Liver (tissue), 9 donors: ENCODE data around the gene PAX6. TPM values are rescaled to one million over a fixed set of nuclear protein-coding genes. Genes with fewer than 3 reads are reported as not detected.

Experiments
- DNase-seq: peaks from one replicate; pipeline ENCODE4 v3.0.0-alpha.2; 2017; ENCODE audit warnings: low spot score
- H3K27ac ChIP-seq, 2 donors: one replicate each; pipeline ENCODE4 v1.7.0; 2013; ENCODE audit warnings: inconsistent platforms in 2 of 2, low read length in 2 of 2, control low read depth in 1 of 2, low read depth in 1 of 2, mild to moderate bottlenecking in 1 of 2
- H3K27me3 ChIP-seq, 4 donors: one replicate each; pipeline versions ENCODE4 v1.6.1 to v1.7.0; 2013; ENCODE audit warnings: low read length in 3 of 4, inconsistent platforms in 1 of 4, mild to moderate bottlenecking in 1 of 4, moderate library complexity in 1 of 4; ENCODE audit not compliant: control insufficient read depth in 4 of 4, insufficient read depth in 4 of 4
- H3K36me3 ChIP-seq, 4 donors: one replicate each; pipeline versions ENCODE4 v1.6.1 to v1.7.0; 2013; ENCODE audit warnings: low read length in 3 of 4, mild to moderate bottlenecking in 3 of 4, low read depth in 1 of 4, moderate library complexity in 1 of 4; ENCODE audit not compliant: control insufficient read depth in 4 of 4, insufficient read depth in 3 of 4
- H3K4me1 ChIP-seq, 4 donors: one replicate each; pipeline versions ENCODE4 v1.6.1 to v1.7.0; 2013; ENCODE audit warnings: low read length in 3 of 4, mild to moderate bottlenecking in 3 of 4, moderate library complexity in 1 of 4; ENCODE audit not compliant: control insufficient read depth in 4 of 4, insufficient read depth in 4 of 4
- H3K4me3 ChIP-seq, 3 donors: one replicate each; pipeline versions ENCODE4 v1.6.1 to v1.7.0; 2013; ENCODE audit warnings: low read length in 3 of 3, control low read depth in 1 of 3, low read depth in 1 of 3, mild to moderate bottlenecking in 1 of 3
- H3K9ac ChIP-seq, 2 donors: one replicate each; pipeline ENCODE4 v1.7.0; 2013; ENCODE audit warnings: low read length in 2 of 2, mild to moderate bottlenecking in 2 of 2, moderate library complexity in 2 of 2, control low read depth in 1 of 2, low read depth in 1 of 2
- H3K9me3 ChIP-seq, 4 donors: one replicate each; pipeline versions ENCODE4 v1.6.1 to v1.7.0; 2013; ENCODE audit warnings: low read length in 3 of 4; ENCODE audit not compliant: control insufficient read depth in 4 of 4
- EGR1 ChIP-seq, 2 donors: IDR thresholded peaks; 2 replicates each; pipeline ENCODE4 v1.6.1; 2016 to 2018; ENCODE audit warnings: antibody characterized with exemption in 2 of 2, low read depth in 2 of 2
- FOXA2 ChIP-seq: IDR thresholded peaks from 2 replicates; pipeline ENCODE4 v1.6.1; 2016; ENCODE audit warnings: antibody characterized with exemption
- GABPA ChIP-seq, 2 donors: IDR thresholded peaks in 1 of 2; conservative IDR thresholded peaks in 1 of 2; 2 replicates each; pipeline ENCODE4 v1.6.1; 2016; ENCODE audit warnings: antibody characterized with exemption in 2 of 2, mild to moderate bottlenecking in 1 of 2, moderate library complexity in 1 of 2
- HNF4A ChIP-seq, 2 donors: conservative IDR thresholded peaks; 2 replicates each; pipeline ENCODE4 v1.6.1; 2016; ENCODE audit warnings: antibody characterized with exemption in 2 of 2, mild to moderate bottlenecking in 2 of 2
- JUND ChIP-seq, 2 donors: IDR thresholded peaks; 2 replicates each; pipeline ENCODE4 v1.6.1; 2016; ENCODE audit warnings: antibody characterized with exemption in 2 of 2
- NR2F2 ChIP-seq: IDR thresholded peaks from 2 replicates; pipeline ENCODE4 v1.6.1; 2016; ENCODE audit warnings: antibody characterized with exemption
- RAD21 ChIP-seq, 2 donors: IDR thresholded peaks; 2 replicates each; pipeline ENCODE4 v1.6.1; 2016; ENCODE audit warnings: antibody characterized with exemption in 2 of 2, mild to moderate bottlenecking in 2 of 2
- RXRA ChIP-seq, 2 donors: IDR thresholded peaks; 2 replicates each; pipeline ENCODE4 v1.6.1; 2017 to 2018; ENCODE audit warnings: antibody characterized with exemption in 2 of 2, mild to moderate bottlenecking in 1 of 2
- SP1 ChIP-seq: IDR thresholded peaks from 2 replicates; pipeline ENCODE4 v1.6.1; 2018; ENCODE audit warnings: antibody characterized with exemption, mild to moderate bottlenecking
- TAF1 ChIP-seq: conservative IDR thresholded peaks from 2 replicates; pipeline ENCODE4 v1.6.1; 2016; ENCODE audit warnings: antibody characterized with exemption, mild to moderate bottlenecking
- YY1 ChIP-seq: IDR thresholded peaks from 2 replicates; pipeline ENCODE4 v1.6.1; 2016; ENCODE audit warnings: antibody characterized with exemption, mild to moderate bottlenecking
- WGBS: extraction: QIAGEN DNeasy Blood & Tissue Kit; methylation state at CpG from one replicate; pipeline ENCODE4 v1.1.7; 2013; 5-methylcytosine and 5-hydroxymethylcytosine counted together
- polyA plus RNA-seq, 2 donors: library from polyadenylated mRNA; stranded (reverse) in 1 of 2; unstranded in 1 of 2; fragments of 200-250 nt in 1 of 2; fragments of >200 nt in 1 of 2; fragmentation: Nextera tagmentation in 1 of 2; extraction: Ambion mirVana in 1 of 2; gene quantifications; one replicate each; pipeline versions ENCODE4 v1.2.1 to v1.2.3, GENCODE V29; 2013 to 2015
- total RNA-seq, 2 donors: library from RNA; depleted of rRNA; stranded (reverse); fragments of >200 nt; gene quantifications; one replicate each; pipeline ENCODE4 v1.2.3, GENCODE V29; 2014
- TF ChIP-seq, protein P1 (sequence below): IDR thresholded peaks from 2 replicates; pipeline ENCODE4 v1.6.1; 2016; ENCODE audit warnings: antibody characterized with exemption
- TF ChIP-seq, protein P2 (sequence below): IDR thresholded peaks from 2 replicates; pipeline ENCODE4 v1.6.1; 2016; ENCODE audit warnings: antibody characterized with exemption, mild to moderate bottlenecking
- TF ChIP-seq, protein P3 (sequence below): IDR thresholded peaks from 2 replicates; pipeline ENCODE4 v1.6.1; 2016; ENCODE audit warnings: antibody characterized with exemption
- TF ChIP-seq, protein P4 (sequence below): fragments of 150-350 bp; IDR thresholded peaks from 2 replicates; pipeline ENCODE4 v1.5.1; 2017; ENCODE audit warnings: improper control_type of control experiment, low read depth, low read length; ENCODE audit not compliant: missing input control
- TF ChIP-seq, protein P5 (sequence below): IDR thresholded peaks from 2 replicates; pipeline ENCODE4 v1.6.1; 2016; ENCODE audit warnings: antibody characterized with exemption
- donor health status: healthy.
- donor health status: healthy.
- donor health status: healthy.
- donor health status: healthy.
- donor health status: healthy.

PAX6 gene
- total and polyA plus RNA-seq, 4 donors = not detected

DNA sequence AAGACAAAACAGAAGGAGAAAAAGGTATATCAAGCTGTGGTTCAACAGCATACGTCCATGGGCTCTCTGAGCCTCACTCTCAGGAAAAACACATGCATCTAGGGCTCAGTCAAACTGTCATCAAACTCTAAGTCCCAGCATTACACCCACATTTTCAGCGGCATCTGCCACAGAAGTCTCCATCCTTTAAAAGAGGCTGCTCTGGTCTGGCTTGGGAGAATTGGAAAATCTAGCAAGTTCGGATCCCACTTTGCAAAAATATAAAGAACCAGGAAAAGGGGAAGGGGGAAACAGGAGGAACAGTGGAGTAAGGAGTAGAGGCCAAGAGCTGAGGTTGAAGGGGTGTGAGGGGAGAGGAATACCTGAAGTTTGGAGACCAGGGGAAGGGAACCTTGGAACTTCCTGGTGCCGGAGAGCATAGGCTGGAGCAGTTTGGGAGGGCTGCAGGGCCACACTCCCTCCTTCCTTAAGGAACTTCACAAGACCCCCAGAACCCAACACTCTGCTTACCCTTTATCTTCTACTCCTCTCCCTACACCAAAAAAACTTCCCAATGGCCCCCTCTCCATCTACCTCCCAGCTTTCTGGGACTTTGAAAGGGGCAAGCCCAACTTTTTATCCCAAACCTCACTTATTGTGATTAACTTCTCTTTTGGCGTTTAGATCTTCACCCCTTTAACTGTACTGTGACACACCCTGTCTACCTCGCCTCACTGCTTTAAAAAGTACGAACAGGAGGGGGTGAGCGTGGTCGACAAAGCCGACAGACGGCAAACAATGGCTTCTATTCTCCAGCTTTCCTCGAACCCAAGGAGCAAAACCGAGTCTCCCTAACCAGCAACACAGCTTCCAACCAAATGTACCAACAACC lies 4.0 kb downstream of the PAX6 start (continued):
- TF ChIP-seq, protein P1, sequence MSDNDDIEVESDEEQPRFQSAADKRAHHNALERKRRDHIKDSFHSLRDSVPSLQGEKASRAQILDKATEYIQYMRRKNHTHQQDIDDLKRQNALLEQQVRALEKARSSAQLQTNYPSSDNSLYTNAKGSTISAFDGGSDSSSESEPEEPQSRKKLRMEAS = no peak

DNA sequence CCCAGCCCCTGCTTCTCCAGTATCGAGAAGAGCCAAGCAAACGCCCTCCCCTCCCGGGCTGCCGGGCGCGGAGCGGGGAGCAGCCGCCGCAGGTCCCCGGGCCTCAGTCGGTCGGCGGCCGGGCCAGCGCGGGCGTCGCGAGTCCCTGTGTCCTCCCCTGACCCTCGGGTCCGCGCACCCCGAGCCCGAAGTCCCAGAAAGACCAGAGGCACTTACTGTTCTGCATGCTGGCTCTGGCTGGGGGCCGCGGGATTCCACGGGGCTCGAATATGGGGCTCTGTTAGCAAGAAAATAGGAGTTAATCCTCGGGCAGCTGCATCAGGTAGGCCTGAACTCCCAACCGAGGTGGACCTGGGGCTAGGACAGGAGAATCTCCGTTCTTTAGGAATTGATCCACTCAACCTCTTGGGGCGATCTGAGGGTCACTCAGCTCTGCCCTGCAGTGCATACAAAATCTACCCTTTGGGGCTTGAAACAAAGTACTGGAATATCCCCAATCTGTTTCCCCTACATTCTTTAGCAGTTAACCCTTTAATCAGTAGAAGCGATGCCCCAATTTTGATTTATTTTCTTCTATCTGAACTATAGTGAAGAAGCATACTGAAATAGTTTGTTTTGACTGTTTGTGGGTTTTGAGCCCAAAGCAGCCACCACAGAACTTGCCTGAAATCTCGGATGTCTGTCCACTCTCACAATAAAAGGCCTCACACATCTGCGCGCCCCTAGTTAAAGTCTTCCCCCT lies 4.8 kb downstream of the PAX6 start:
- Histone ChIP-seq H3K27ac (no peak overlapping the region), H3K4me1 (peaks cover 20 to 33% (median 24%) of the 10 kb centered on the region in 4 donors), H3K4me3 (no peak overlapping the region), H3K9me3 (peaks cover 0 to 4% (median 0%) of the 10 kb centered on the region in 4 donors), H3K36me3 (no peaks in the 10 kb centered on the region), H3K9ac (no peak overlapping the region), H3K27me3 (peaks cover 14 to 64% (median 32%) of the 10 kb centered on the region in 4 donors)
- peak; percentile 30 for DNase-seq
- no peak for TF ChIP-seq GABPA (IDR thresholded peaks at IDR 0.05 in 1 of 2, conservative IDR thresholded peaks at IDR 0.05 in 1 of 2)
- TF ChIP-seq TAF1 = no peak
- TF ChIP-seq RXRA (IDR thresholded peaks at IDR 0.05) = no peak
- no peak for TF ChIP-seq YY1
- no peak for TF ChIP-seq JUND (IDR thresholded peaks at IDR 0.05)
- TF ChIP-seq, protein P2, sequence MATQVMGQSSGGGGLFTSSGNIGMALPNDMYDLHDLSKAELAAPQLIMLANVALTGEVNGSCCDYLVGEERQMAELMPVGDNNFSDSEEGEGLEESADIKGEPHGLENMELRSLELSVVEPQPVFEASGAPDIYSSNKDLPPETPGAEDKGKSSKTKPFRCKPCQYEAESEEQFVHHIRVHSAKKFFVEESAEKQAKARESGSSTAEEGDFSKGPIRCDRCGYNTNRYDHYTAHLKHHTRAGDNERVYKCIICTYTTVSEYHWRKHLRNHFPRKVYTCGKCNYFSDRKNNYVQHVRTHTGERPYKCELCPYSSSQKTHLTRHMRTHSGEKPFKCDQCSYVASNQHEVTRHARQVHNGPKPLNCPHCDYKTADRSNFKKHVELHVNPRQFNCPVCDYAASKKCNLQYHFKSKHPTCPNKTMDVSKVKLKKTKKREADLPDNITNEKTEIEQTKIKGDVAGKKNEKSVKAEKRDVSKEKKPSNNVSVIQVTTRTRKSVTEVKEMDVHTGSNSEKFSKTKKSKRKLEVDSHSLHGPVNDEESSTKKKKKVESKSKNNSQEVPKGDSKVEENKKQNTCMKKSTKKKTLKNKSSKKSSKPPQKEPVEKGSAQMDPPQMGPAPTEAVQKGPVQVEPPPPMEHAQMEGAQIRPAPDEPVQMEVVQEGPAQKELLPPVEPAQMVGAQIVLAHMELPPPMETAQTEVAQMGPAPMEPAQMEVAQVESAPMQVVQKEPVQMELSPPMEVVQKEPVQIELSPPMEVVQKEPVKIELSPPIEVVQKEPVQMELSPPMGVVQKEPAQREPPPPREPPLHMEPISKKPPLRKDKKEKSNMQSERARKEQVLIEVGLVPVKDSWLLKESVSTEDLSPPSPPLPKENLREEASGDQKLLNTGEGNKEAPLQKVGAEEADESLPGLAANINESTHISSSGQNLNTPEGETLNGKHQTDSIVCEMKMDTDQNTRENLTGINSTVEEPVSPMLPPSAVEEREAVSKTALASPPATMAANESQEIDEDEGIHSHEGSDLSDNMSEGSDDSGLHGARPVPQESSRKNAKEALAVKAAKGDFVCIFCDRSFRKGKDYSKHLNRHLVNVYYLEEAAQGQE = no peak
- TF ChIP-seq SP1 = no peak
- TF ChIP-seq, protein P3, sequence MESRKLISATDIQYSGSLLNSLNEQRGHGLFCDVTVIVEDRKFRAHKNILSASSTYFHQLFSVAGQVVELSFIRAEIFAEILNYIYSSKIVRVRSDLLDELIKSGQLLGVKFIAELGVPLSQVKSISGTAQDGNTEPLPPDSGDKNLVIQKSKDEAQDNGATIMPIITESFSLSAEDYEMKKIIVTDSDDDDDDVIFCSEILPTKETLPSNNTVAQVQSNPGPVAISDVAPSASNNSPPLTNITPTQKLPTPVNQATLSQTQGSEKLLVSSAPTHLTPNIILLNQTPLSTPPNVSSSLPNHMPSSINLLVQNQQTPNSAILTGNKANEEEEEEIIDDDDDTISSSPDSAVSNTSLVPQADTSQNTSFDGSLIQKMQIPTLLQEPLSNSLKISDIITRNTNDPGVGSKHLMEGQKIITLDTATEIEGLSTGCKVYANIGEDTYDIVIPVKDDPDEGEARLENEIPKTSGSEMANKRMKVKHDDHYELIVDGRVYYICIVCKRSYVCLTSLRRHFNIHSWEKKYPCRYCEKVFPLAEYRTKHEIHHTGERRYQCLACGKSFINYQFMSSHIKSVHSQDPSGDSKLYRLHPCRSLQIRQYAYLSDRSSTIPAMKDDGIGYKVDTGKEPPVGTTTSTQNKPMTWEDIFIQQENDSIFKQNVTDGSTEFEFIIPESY = no peak
- TF ChIP-seq, protein P4, sequence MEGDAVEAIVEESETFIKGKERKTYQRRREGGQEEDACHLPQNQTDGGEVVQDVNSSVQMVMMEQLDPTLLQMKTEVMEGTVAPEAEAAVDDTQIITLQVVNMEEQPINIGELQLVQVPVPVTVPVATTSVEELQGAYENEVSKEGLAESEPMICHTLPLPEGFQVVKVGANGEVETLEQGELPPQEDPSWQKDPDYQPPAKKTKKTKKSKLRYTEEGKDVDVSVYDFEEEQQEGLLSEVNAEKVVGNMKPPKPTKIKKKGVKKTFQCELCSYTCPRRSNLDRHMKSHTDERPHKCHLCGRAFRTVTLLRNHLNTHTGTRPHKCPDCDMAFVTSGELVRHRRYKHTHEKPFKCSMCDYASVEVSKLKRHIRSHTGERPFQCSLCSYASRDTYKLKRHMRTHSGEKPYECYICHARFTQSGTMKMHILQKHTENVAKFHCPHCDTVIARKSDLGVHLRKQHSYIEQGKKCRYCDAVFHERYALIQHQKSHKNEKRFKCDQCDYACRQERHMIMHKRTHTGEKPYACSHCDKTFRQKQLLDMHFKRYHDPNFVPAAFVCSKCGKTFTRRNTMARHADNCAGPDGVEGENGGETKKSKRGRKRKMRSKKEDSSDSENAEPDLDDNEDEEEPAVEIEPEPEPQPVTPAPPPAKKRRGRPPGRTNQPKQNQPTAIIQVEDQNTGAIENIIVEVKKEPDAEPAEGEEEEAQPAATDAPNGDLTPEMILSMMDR = no peak
- TF ChIP-seq NR2F2 = no peak
- no peak for TF ChIP-seq FOXA2
- TF ChIP-seq RAD21 (IDR thresholded peaks at IDR 0.05) = no peak
- TF ChIP-seq, protein P1 = no peak
- no peak for TF ChIP-seq EGR1 (IDR thresholded peaks at IDR 0.05; ENCODE audit: low read depth in 2 of 2)
- TF ChIP-seq, protein P5, sequence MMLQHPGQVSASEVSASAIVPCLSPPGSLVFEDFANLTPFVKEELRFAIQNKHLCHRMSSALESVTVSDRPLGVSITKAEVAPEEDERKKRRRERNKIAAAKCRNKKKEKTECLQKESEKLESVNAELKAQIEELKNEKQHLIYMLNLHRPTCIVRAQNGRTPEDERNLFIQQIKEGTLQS = no peak
- TF ChIP-seq HNF4A (conservative IDR thresholded peaks at IDR 0.05) = no peak
- WGBS = 9% methylated on average over 36 of the region's 36 CpGs
